ENCODE data around the gene DNAH12.
A peak's percentile ranks its signal among the peaks of the same experiment; 100 is the strongest.

The DNAH12 gene

GRCh38 chr3:57544181-57545125 lies at the start of gene DNAH12:
Gene DNAH12 (minus strand): TSS chr3:57544344. CDS start chr3:57542870, 1,474 bp downstream.
- DNase-seq = peak in 20 of 56 donors; percentile 2 to 41 (median 9)

GRCh38 chr3:57592306-57592705 lies 48.2 kb upstream of the DNAH12 start:
- no peak for DNase-seq

GRCh38 chr3:57587905-57588304 lies 43.8 kb upstream of the DNAH12 start:
- DNase-seq = no peak

- no peak for DNase-seq
These were observed 42.6 kb upstream of the DNAH12 start for GRCh38 chr3:57586778-57587177.

GRCh38 chr3:57583544-57583943 lies 39.4 kb upstream of the DNAH12 start:
- no peak for DNase-seq

- no peak for DNase-seq
These were observed 38.5 kb upstream of the DNAH12 start for GRCh38 chr3:57582474-57583168.

GRCh38 chr3:57577801-57578200 lies 33.7 kb upstream of the DNAH12 start:
- DNase-seq = no peak

- DNase-seq = no peak
These were observed 32.0 kb upstream of the DNAH12 start for GRCh38 chr3:57575966-57576626.

- no peak for DNase-seq
These were observed 28.0 kb upstream of the DNAH12 start for GRCh38 chr3:57572096-57572495.

GRCh38 chr3:57570878-57571277 lies 26.7 kb upstream of the DNAH12 start:
- no peak for DNase-seq

- no peak for DNase-seq
These were observed 25.8 kb upstream of the DNAH12 start for GRCh38 chr3:57569859-57570450.

- no peak for DNase-seq
These were observed 15.4 kb upstream of the DNAH12 start for GRCh38 chr3:57559526-57559925.

GRCh38 chr3:57557085-57557537 lies 13.0 kb upstream of the DNAH12 start:
- peak in 1 of 56 donors; percentile 6 for DNase-seq

GRCh38 chr3:57556459-57557084 lies 12.4 kb upstream of the DNAH12 start:
- DNase-seq = peak in 16 of 56 donors; percentile 8 to 63 (median 40)

GRCh38 chr3:57555738-57556458 lies 11.8 kb upstream of the DNAH12 start, which contains the start of gene PDE12:
Gene PDE12 (plus strand): TSS chr3:57556274. CDS start chr3:57556380, 106 bp downstream.
- DNase-seq = peak in 55 of 56 donors; percentile 57 to 97 (median 90)

GRCh38 chr3:57555306-57555705 lies 11.2 kb upstream of the DNAH12 start:
- DNase-seq = peak in 1 of 56 donors; percentile 5

GRCh38 chr3:57546616-57547015 lies 2.5 kb upstream of the DNAH12 start:
- no peak for DNase-seq

- peak in 7 of 56 donors; percentile 2 to 34 (median 6) for DNase-seq
These were observed 1.6 kb upstream of the DNAH12 start for GRCh38 chr3:57545636-57546268.

- DNase-seq = no peak
These were observed 5.7 kb downstream of the DNAH12 start for GRCh38 chr3:57538465-57538864.

All from nucleus accumbens (tissue), 56 donors.